ENCODE results near the gene SLC25A40. TPM values are rescaled to one million over a fixed set of nuclear protein-coding genes. Genes with fewer than 3 reads are reported as not detected.
"Not testable (repeated sequence)": the region's sequence is repeated elsewhere in the genome, so short reads cannot be mapped to it uniquely, and the experiment has no call there.

Gene SLC25A40
- total RNA-seq, 1 experiment from 2014 or later = 43.7 TPM

- DNase-seq (ENCODE audit: low read depth, low spot score); CTCF ChIA-PET; BruUV-seq (replicated peaks); H3K4me3 ChIP-seq (ENCODE audit: low read depth in 2 of 2, low read length in 2 of 2); H3K27ac ChIP-seq (ENCODE audit: low read length); H3K27me3 ChIP-seq (ENCODE audit: control insufficient read depth, insufficient read depth, low read length); intact Hi-C loops (cut with micrococcal nuclease; ENCODE audit: unreplicated experiment); H3K9me3 ChIP-seq (ENCODE audit: control insufficient read depth, insufficient read depth, low read depth, low read length); POLR2A ChIA-PET; ATAC-seq; in situ Hi-C loops (cut with HindIII; ENCODE audit: low pct_unique_long_range_greater_than_20kb, low sequenced_read_pairs); H3K4me1 ChIP-seq (ENCODE audit: control insufficient read depth, insufficient read depth, low read length): not testable (repeated sequence)
- H3K36me3 ChIP-seq (ENCODE audit: control insufficient read depth, insufficient read depth, low read length) = peaks cover 20% of the 10 kb centered on the region; the same call in 1 of the 2 replicates
Observed at GRCh38 chr7:87908814-87909213, 32.7 kb upstream of the SLC25A40 start.

- H3K27me3 ChIP-seq (ENCODE audit: control insufficient read depth, insufficient read depth, low read length); H3K27ac ChIP-seq (ENCODE audit: low read length); H3K9me3 ChIP-seq (ENCODE audit: control insufficient read depth, insufficient read depth, low read depth, low read length); intact Hi-C loops (cut with micrococcal nuclease; ENCODE audit: unreplicated experiment); in situ Hi-C loops (cut with HindIII; ENCODE audit: low pct_unique_long_range_greater_than_20kb, low sequenced_read_pairs); ATAC-seq; H3K4me3 ChIP-seq (ENCODE audit: low read depth in 2 of 2, low read length in 2 of 2); CTCF ChIA-PET; DNase-seq (ENCODE audit: low read depth, low spot score); H3K4me1 ChIP-seq (ENCODE audit: control insufficient read depth, insufficient read depth, low read length): not testable (repeated sequence)
- peaks cover 25% of the 10 kb centered on the region; the same call in 1 of the 2 replicates for H3K36me3 ChIP-seq (ENCODE audit: control insufficient read depth, insufficient read depth, low read length)
- TSS peak; percentile 69 for BruUV-seq (replicated peaks)
- POLR2A ChIA-PET = interaction anchor here (0.6 kb wide), 1 partner anchor 21 kb away, joined by 13 read pairs; no protein-coding TSS in a partner anchor
Observed at GRCh38 chr7:87907136-87907906, 31.2 kb upstream of the SLC25A40 start.

- ChIA-PET CTCF (no interaction called here), POLR2A (no interaction called here)
- no peaks in the 10 kb centered on the region for H3K4me1 ChIP-seq (ENCODE audit: control insufficient read depth, insufficient read depth, low read length)
- H3K9me3 ChIP-seq (ENCODE audit: control insufficient read depth, insufficient read depth, low read depth, low read length) = no peaks in the 10 kb centered on the region
- no peak for TF ChIP-seq REST (IDR thresholded peaks at IDR 0.05; ENCODE audit: insufficient read depth in 1 of 2, low read depth in 2 of 2, low read length in 1 of 2)
- TF ChIP-seq TCF7L2 (IDR thresholded peaks at IDR 0.05; ENCODE audit: low read depth, low read length) = no peak
- TF ChIP-seq POLR2AphosphoS5 (IDR thresholded peaks at IDR 0.05; ENCODE audit: low read depth, low read length) = no peak
- no peak for TF ChIP-seq SIN3A (IDR thresholded peaks at IDR 0.05; ENCODE audit: borderline replicate concordance, insufficient read depth, low read depth, low read length)
- no peak for TF ChIP-seq CTCF (IDR thresholded peaks at IDR 0.05)
- DNase-seq (ENCODE audit: low read depth, low spot score) (no peak), ATAC-seq (no peak)
- no TSS peak for BruUV-seq (replicated peaks)
- peaks cover 56% of the 10 kb centered on the region for H3K36me3 ChIP-seq (ENCODE audit: control insufficient read depth, insufficient read depth, low read length)
- H3K27ac ChIP-seq (ENCODE audit: low read length) = no peak overlapping the region
- in situ Hi-C loops (cut with HindIII; ENCODE audit: low pct_unique_long_range_greater_than_20kb, low sequenced_read_pairs) (no loop called here), intact Hi-C loops (cut with micrococcal nuclease; ENCODE audit: unreplicated experiment) (no loop called here)
- H3K4me3 ChIP-seq (ENCODE audit: low read depth in 2 of 2, low read length in 2 of 2) = no peak overlapping the region
- H3K27me3 ChIP-seq (ENCODE audit: control insufficient read depth, insufficient read depth, low read length) = no peaks in the 10 kb centered on the region
Observed at GRCh38 chr7:87899255-87899654, 23.1 kb upstream of the SLC25A40 start.
